CD4-positive, alpha-beta memory T cell (primary cell): Measurements from ENCODE around the gene PACRG. TPM values are rescaled to one million over a fixed set of nuclear protein-coding genes. Genes with fewer than 3 reads are reported as not detected.
A peak's percentile ranks its signal among the peaks of the same experiment; 100 is the strongest.

Experiments
- CTCF ChIA-PET: fragments of 350-600 bp; sonication (Branson Sonifier 250); formaldehyde crosslinking; loops from one replicate; lab custom pipeline; 2021; ENCODE audit warnings: inconsistent platforms; ENCODE audit not compliant: partially characterized antibody; lab: Charles Lee
- POLR2A ChIA-PET: fragments of 350-600 bp; sonication (Branson Sonifier 250); formaldehyde crosslinking; loops from one replicate; lab custom pipeline; 2021; ENCODE audit not compliant: partially characterized antibody; lab: Charles Lee
- DNase-seq, 5 donors: peaks; one replicate each; pipeline versions ENCODE4 v3.0.0 to v3.0.0-alpha.2; 2020 to 2022; ENCODE audit warnings: mixed read lengths in 1 of 5
- H3K27ac ChIP-seq: one replicate; pipeline ENCODE4 v1.7.0; 2013; ENCODE audit warnings: low read depth, low read length
- H3K27me3 ChIP-seq: 2 replicates; pipeline ENCODE4 v1.7.0; 2013; ENCODE audit warnings: mild to moderate bottlenecking, low read length, moderate library complexity; ENCODE audit not compliant: insufficient read depth
- H3K36me3 ChIP-seq: 2 replicates; pipeline ENCODE4 v1.7.0; 2013; ENCODE audit warnings: mild to moderate bottlenecking, low read length, moderate library complexity; ENCODE audit not compliant: insufficient read depth
- H3K4me1 ChIP-seq: 2 replicates; pipeline ENCODE4 v1.7.0; 2013; ENCODE audit warnings: mild to moderate bottlenecking, low read length, moderate library complexity; ENCODE audit not compliant: insufficient read depth
- H3K4me3 ChIP-seq, 2 donors: one replicate each; pipeline ENCODE4 v1.7.0; 2013; ENCODE audit warnings: low read length in 2 of 2, mild to moderate bottlenecking in 1 of 2
- H3K9me3 ChIP-seq, 2 donors: one replicate each; pipeline ENCODE4 v1.7.0; 2013; ENCODE audit warnings: low read length in 2 of 2, control low read depth in 1 of 2; ENCODE audit not compliant: control insufficient read depth in 1 of 2
- H3K27ac Mint-ChIP-seq, 7 donors: one replicate each; pipeline ENCODE4 v1.8.0; 2020 to 2021; ENCODE audit warnings: mixed read lengths in 7 of 7, mild to moderate bottlenecking in 6 of 7, inconsistent platforms in 3 of 7, moderate library complexity in 3 of 7
- H3K27me3 Mint-ChIP-seq, 2 donors: one replicate each; pipeline ENCODE4 v1.8.0; 2020 to 2021; ENCODE audit warnings: mixed read lengths in 2 of 2
- H3K36me3 Mint-ChIP-seq, 2 donors: one replicate each; pipeline ENCODE4 v1.8.0; 2020 to 2021; ENCODE audit warnings: mixed read lengths in 2 of 2, inconsistent platforms in 1 of 2, mild to moderate bottlenecking in 1 of 2
- H3K4me1 Mint-ChIP-seq, 4 donors: one replicate each; pipeline ENCODE4 v1.8.0; 2020 to 2021; ENCODE audit warnings: mixed read lengths in 4 of 4, mild to moderate bottlenecking in 1 of 4
- H3K4me3 Mint-ChIP-seq, 8 donors: one replicate each; pipeline ENCODE4 v1.8.0; 2020 to 2021; ENCODE audit warnings: mixed read lengths in 8 of 8, mild to moderate bottlenecking in 7 of 8, moderate library complexity in 6 of 8, inconsistent platforms in 3 of 8
- H3K9me3 Mint-ChIP-seq, 8 donors: one replicate each; pipeline ENCODE4 v1.8.0; 2020 to 2021; ENCODE audit warnings: mixed read lengths in 8 of 8, mild to moderate bottlenecking in 5 of 8, inconsistent platforms in 3 of 8, moderate library complexity in 1 of 8
- intact Hi-C: fragments of 100-400 bp; cut with micrococcal nuclease; formaldehyde crosslinking; loops from one replicate; pipeline ENCODE4 v1.15.1; 2023
- polyA plus RNA-seq, 2 donors: library from polyadenylated mRNA; unstranded; fragments of 300-500 nt; fragmentation: Illumina TruSeq; gene quantifications; one replicate each; pipeline ENCODE4 v1.2.3, GENCODE V29; 2021
- total RNA-seq, 2 experiments: library from RNA; stranded (reverse); gene quantifications; one replicate each; pipeline ENCODE4 v1.2.3, GENCODE V29; 2021

The PACRG gene
- total and polyA plus RNA-seq, 4 experiments from 2014 or later, result 0.21 to 1.5 (median 0.81) TPM; not detected in 1

DNA sequence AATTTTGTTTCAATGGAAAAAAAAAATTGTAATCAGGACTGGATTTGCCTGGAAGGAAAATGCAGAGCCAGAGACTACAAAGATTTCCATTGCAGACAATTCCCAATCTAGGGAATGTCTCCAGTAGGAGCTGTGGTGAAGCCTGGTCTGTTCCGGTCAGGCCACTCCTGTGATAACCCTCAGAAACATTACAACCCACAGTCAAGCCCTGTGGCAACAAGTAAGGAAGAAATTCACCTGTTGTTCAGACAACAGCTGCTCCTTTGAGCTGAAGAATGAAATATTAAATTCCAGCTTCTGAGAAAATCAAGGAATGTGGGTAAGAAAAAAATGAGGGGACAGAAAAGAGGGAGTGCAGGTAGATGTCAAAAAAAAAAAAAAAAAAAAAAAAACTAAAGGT is 8.2 kb upstream of the PACRG start:
- intact Hi-C loops, result no loop called here
- DNase-seq, result no peak
- no peak overlapping the region for H3K4me3 Mint-ChIP-seq
- H3K27ac Mint-ChIP-seq, result no peak overlapping the region
- H3K36me3 Mint-ChIP-seq, result peaks cover 0 to 7% of the 10 kb centered on the region in 2 donors
- Histone ChIP-seq H3K27me3 (no peaks in the 10 kb centered on the region), H3K9me3 (no peaks in the 10 kb centered on the region), H3K36me3 (no peaks in the 10 kb centered on the region), H3K4me1 (no peaks in the 10 kb centered on the region), H3K4me3 (no peak overlapping the region), H3K27ac (no peak overlapping the region)
- POLR2A ChIA-PET, result no interaction called here
- CTCF ChIA-PET, result no interaction called here
- H3K27me3 Mint-ChIP-seq, result no peaks in the 10 kb centered on the region
- peaks cover 0 to 4% (median under 1%) of the 10 kb centered on the region in 8 donors for H3K9me3 Mint-ChIP-seq
- H3K4me1 Mint-ChIP-seq, result no peaks in the 10 kb centered on the region

DNA sequence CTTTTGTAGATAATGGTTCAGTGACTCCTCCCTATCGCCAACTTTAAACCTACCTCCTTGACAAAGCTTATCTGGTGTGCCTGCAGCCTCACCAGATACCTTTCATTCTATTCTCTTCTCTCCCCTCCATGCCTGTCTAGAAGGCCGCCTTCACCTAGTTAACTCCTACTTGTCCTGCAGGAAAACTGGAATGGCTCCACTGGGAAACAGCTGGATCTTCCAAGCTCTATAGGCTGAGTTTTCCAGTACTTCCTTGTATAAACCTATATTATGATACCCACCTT is 6.4 kb upstream of the PACRG start:
- H3K27me3 Mint-ChIP-seq, result no peaks in the 10 kb centered on the region
- H3K36me3 Mint-ChIP-seq, result peaks cover 0 to 3% of the 10 kb centered on the region in 2 donors
- Histone ChIP-seq H3K36me3 (no peaks in the 10 kb centered on the region), H3K27me3 (no peaks in the 10 kb centered on the region), H3K27ac (no peak overlapping the region), H3K4me1 (peaks cover under 1% of the 10 kb centered on the region), H3K9me3 (no peaks in the 10 kb centered on the region), H3K4me3 (no peak overlapping the region)
- H3K4me1 Mint-ChIP-seq, result peaks cover 0 to under 1% (median under 1%) of the 10 kb centered on the region in 4 donors
- ChIA-PET POLR2A (no interaction called here), CTCF (no interaction called here)
- intact Hi-C loops, result no loop called here
- H3K9me3 Mint-ChIP-seq, result peaks cover 0 to 4% (median under 1%) of the 10 kb centered on the region in 8 donors
- no peak for DNase-seq
- no peak overlapping the region for H3K27ac Mint-ChIP-seq
- H3K4me3 Mint-ChIP-seq, result no peak overlapping the region

DNA sequence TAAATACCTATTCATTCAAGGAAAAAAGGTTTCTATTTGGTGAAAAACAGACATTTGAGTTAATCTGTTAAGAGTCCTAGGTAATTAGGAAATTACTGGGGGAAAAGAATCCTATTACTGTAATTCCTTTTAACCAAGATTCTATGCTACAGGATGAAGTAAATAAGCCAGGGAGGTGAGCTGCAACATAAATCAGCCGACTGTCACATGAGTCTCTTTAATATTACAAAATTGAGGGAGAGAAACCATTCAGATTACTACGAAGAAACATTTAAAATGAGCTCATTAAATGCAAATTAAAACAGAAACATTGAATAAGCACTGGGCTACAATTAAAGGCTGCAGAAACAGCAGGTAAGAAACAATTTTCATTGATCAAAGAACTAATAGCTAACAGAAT is 5.5 kb upstream of the PACRG start:
- H3K4me3 ChIP-seq, result no peak overlapping the region
- DNase-seq, result no peak
- no peaks in the 10 kb centered on the region for H3K36me3 ChIP-seq
- Mint-ChIP-seq H3K4me3 (no peak overlapping the region), H3K27ac (no peak overlapping the region), H3K27me3 (no peaks in the 10 kb centered on the region), H3K9me3 (peaks cover 0 to 2% (median 0%) of the 10 kb centered on the region in 8 donors), H3K4me1 (peaks cover 6 to 9% (median 7%) of the 10 kb centered on the region in 4 donors), H3K36me3 (peaks cover 0 to 2% of the 10 kb centered on the region in 2 donors)
- no peaks in the 10 kb centered on the region for H3K27me3 ChIP-seq
- ChIA-PET CTCF (no interaction called here), POLR2A (no interaction called here)
- no peaks in the 10 kb centered on the region for H3K9me3 ChIP-seq
- no peak overlapping the region for H3K27ac ChIP-seq
- H3K4me1 ChIP-seq, result peaks cover 7% of the 10 kb centered on the region
- intact Hi-C loops, result no loop called here

DNA sequence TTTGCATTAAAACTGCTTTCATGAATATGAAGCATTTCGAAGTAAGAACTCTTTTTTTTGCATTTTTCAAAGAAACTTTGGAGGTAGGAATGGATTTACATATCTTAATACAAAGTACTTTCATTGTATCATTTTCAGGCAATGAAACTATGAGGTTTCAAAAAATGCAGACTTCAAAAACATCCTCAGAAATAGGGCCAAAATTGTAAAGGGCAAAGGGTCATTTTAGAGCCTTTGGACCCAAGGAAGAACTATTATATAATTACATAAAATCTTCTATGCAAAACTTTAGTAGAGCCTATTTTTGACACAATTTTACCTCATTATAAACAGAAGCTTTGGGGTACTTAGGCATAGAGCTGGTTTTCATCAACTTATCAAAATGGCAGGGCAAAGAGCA is 5.1 kb upstream of the PACRG start:
- Mint-ChIP-seq H3K9me3 (peaks cover 0 to 2% (median 0%) of the 10 kb centered on the region in 8 donors), H3K4me1 (peaks cover 6 to 9% (median 7%) of the 10 kb centered on the region in 4 donors), H3K27ac (no peak overlapping the region), H3K27me3 (no peaks in the 10 kb centered on the region), H3K36me3 (peaks cover 0 to 2% of the 10 kb centered on the region in 2 donors), H3K4me3 (no peak overlapping the region)
- Histone ChIP-seq H3K4me3 (no peak overlapping the region), H3K27me3 (no peaks in the 10 kb centered on the region), H3K27ac (no peak overlapping the region), H3K9me3 (no peaks in the 10 kb centered on the region), H3K4me1 (peaks cover 7% of the 10 kb centered on the region), H3K36me3 (no peaks in the 10 kb centered on the region)
- CTCF ChIA-PET, result no interaction called here
- intact Hi-C loops, result no loop called here
- no peak for DNase-seq
- POLR2A ChIA-PET, result no interaction called here

DNA sequence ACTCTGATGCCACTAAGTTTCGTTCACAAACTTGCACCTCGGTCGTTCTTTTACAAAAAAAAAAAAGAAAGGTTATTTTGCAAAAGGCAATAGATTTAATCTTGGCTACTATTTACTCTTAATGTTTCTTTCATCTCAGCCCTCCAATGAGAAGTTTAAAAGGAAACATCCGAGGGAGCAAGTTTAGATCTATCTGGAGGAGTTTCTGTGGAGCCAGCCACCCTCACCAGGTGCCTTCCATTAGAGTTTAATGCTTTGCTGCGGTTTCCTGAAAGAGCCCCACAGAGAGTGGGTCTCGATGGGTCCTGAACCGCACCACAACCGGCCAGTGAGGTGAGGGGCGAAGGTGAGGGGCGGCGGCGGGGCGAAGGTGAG is 840 bp upstream of the PACRG start:
- Mint-ChIP-seq H3K4me1 (peaks cover 8 to 18% (median 13%) of the 10 kb centered on the region in 4 donors), H3K27me3 (no peaks in the 10 kb centered on the region), H3K36me3 (peaks cover 0 to 2% of the 10 kb centered on the region in 2 donors), H3K4me3 (peak overlapping the region; percentile 90 to 99 (median 95)), H3K9me3 (no peaks in the 10 kb centered on the region), H3K27ac (peak overlapping the region; percentile 92 to 99 (median 96))
- H3K4me1 ChIP-seq, result peaks cover 12% of the 10 kb centered on the region
- POLR2A ChIA-PET, result interaction anchor here (0.8 kb wide), 1 partner anchor 13 kb away, joined by 3 read pairs; no protein-coding TSS in a partner anchor
- CTCF ChIA-PET, result no interaction called here
- H3K36me3 ChIP-seq, result no peaks in the 10 kb centered on the region
- no peaks in the 10 kb centered on the region for H3K9me3 ChIP-seq
- no peaks in the 10 kb centered on the region for H3K27me3 ChIP-seq
- H3K4me3 ChIP-seq, result peak overlapping the region in 1 of 2 donors; percentile 73
- intact Hi-C loops, result loop anchor here (1.0 to 5.0 kb wide), 2 partner anchors 687 to 1335 kb away; partner anchors contain the start of gene QKI
- peak in 1 of 5 donors; percentile 3 for DNase-seq
- H3K27ac ChIP-seq, result peak overlapping the region; percentile 81

DNA sequence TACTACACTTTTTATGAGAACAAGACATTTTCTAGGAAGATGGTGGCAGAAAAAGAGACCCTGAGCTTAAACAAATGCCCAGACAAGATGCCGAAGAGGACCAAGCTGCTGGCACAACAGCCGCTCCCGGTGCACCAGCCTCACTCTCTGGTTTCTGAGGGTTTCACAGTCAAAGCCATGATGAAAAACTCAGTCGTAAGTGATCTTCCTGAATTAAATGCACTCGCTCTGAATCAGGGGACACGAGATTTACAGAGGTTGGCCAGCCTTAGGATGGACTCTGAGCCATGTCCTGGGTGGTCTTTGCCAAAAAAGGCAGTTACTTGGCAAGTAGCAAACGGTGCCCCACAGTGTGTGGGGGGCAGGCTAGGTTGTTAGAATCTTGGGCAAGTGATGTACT is 423 bp downstream of the PACRG start:
- H3K36me3 ChIP-seq, result no peaks in the 10 kb centered on the region
- CTCF ChIA-PET, result no interaction called here
- Mint-ChIP-seq H3K27me3 (no peaks in the 10 kb centered on the region), H3K27ac (peak overlapping the region; percentile 93 to 98 (median 97)), H3K4me1 (peaks cover 10 to 21% (median 15%) of the 10 kb centered on the region in 4 donors), H3K4me3 (peak overlapping the region; percentile 75 to 99 (median 88)), H3K36me3 (peaks cover 0 to 2% of the 10 kb centered on the region in 2 donors), H3K9me3 (no peaks in the 10 kb centered on the region)
- no peaks in the 10 kb centered on the region for H3K9me3 ChIP-seq
- H3K27me3 ChIP-seq, result no peaks in the 10 kb centered on the region
- DNase-seq, result no peak
- peak overlapping the region; percentile 71 for H3K27ac ChIP-seq
- POLR2A ChIA-PET, result no interaction called here
- H3K4me3 ChIP-seq, result peak overlapping the region in 1 of 2 donors; percentile 73
- H3K4me1 ChIP-seq, result peaks cover 12% of the 10 kb centered on the region
- intact Hi-C loops, result loop anchor here (5.0 kb wide), 1 partner anchor 1336 kb away; no protein-coding TSS in a partner anchor

DNA sequence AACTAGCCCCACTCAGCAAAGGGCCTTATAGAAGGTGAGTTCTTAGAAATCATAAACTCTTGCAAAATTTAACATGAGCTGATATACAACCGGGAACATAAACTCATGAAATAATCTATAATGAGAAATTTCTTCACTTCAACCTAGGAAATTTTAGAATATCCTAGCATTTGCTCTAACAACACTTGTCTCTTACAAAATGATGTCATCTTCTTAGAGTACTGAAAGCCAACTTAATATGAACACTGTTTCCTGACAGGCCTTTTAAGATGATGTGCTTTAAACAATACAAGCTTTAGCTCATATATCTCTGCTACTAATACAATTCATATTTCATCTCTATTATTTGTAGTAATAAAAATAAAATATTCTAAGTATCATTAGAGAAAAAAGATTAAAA is 932 bp downstream of the PACRG start:
- Mint-ChIP-seq H3K36me3 (peaks cover 0 to 2% of the 10 kb centered on the region in 2 donors), H3K4me1 (peaks cover 10 to 26% (median 19%) of the 10 kb centered on the region in 4 donors), H3K27me3 (no peaks in the 10 kb centered on the region), H3K4me3 (peak overlapping the region in 5 of 8 donors; percentile 51 to 96 (median 82)), H3K9me3 (no peaks in the 10 kb centered on the region), H3K27ac (peak overlapping the region; percentile 93 to 98 (median 97))
- DNase-seq, result no peak
- Histone ChIP-seq H3K4me1 (peaks cover 16% of the 10 kb centered on the region), H3K27ac (peak overlapping the region; percentile 71), H3K27me3 (no peaks in the 10 kb centered on the region), H3K9me3 (no peaks in the 10 kb centered on the region), H3K4me3 (no peak overlapping the region), H3K36me3 (no peaks in the 10 kb centered on the region)
- CTCF ChIA-PET, result no interaction called here
- intact Hi-C loops, result loop anchor here (5.0 kb wide), 1 partner anchor 1336 kb away; no protein-coding TSS in a partner anchor
- POLR2A ChIA-PET, result no interaction called here
